HG02678 (cell line): ENCODE data around the gene APBB2.
A peak's percentile ranks its signal among the peaks of the same experiment; 100 is the strongest.

Experiments
- ATAC-seq: cut with Tn5 transposase; IDR thresholded peaks from one replicate; pipeline ENCODE4 v1.9.1; 2021; ENCODE audit warnings: mild to moderate bottlenecking, moderate library complexity; ENCODE audit not compliant: unreplicated experiment

The APBB2 gene

GRCh38 chr4:41216294-41217019 is 2.1 kb upstream of the APBB2 start:
- ATAC-seq = peak; percentile 53

DNA sequence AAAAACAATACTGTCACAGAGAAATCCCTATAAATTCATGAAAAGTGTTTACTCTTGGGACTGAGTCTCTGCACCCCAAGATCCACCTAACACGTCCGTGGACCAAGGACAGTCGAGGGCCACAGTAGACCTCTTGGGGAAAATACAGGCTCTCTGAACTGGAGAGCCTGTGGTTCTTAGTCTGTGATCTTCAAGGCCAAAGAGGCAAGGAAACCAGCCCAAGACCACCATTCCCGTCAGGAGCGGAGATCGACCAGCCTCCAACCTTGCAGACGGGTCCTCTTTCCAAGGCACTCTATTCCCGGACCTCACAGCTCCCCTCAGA is 1.6 kb upstream of the APBB2 start:
- no peak for ATAC-seq

GRCh38 chr4:41215155-41215554 is 813 bp upstream of the APBB2 start:
- ATAC-seq = no peak

- no peak for ATAC-seq
Observed at GRCh38 chr4:41214825-41215146, 444 bp upstream of the APBB2 start.

- ATAC-seq = peak; percentile 7
Observed at GRCh38 chr4:41213625-41214135, 662 bp downstream of the APBB2 start.

- ATAC-seq = peak; percentile 20
Observed at GRCh38 chr4:41212616-41213203, 1.6 kb downstream of the APBB2 start.

DNA sequence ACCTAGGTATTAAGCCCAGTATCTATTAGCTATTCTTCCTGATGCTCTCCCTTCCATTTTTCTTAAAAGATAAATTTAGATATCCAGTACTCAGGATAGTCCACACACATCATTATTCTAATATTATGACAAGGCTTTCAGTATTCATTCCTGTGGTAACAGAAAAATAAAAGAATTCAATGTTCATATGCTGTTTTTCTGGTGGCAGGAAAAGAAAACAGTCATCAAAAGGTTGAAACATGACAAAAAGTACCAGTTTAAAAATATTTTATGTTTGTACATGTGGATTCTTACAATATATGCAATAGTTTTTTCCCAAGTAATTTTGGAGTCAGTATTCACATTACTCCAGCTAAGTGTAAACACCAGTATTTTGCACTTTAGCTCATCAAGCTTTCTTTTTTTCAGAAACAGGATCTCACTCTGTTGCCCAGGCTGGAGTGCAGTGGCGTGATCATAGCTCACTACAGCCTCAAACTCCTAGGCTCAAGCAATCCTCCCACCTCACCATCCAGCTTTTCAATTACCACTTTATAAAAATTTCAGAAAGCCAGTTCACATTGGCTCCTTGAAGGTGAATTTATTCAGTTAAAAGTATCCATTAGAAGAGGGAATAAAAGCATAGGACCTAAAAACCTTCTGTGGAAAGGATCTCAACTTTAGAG is 2.3 kb downstream of the APBB2 start:
- no peak for ATAC-seq

GRCh38 chr4:41209901-41210300 is 4.4 kb downstream of the APBB2 start:
- ATAC-seq = no peak

GRCh38 chr4:41209187-41209586 is 5.2 kb downstream of the APBB2 start:
- no peak for ATAC-seq

GRCh38 chr4:41207291-41207831 is 7.0 kb downstream of the APBB2 start:
- ATAC-seq = no peak

DNA sequence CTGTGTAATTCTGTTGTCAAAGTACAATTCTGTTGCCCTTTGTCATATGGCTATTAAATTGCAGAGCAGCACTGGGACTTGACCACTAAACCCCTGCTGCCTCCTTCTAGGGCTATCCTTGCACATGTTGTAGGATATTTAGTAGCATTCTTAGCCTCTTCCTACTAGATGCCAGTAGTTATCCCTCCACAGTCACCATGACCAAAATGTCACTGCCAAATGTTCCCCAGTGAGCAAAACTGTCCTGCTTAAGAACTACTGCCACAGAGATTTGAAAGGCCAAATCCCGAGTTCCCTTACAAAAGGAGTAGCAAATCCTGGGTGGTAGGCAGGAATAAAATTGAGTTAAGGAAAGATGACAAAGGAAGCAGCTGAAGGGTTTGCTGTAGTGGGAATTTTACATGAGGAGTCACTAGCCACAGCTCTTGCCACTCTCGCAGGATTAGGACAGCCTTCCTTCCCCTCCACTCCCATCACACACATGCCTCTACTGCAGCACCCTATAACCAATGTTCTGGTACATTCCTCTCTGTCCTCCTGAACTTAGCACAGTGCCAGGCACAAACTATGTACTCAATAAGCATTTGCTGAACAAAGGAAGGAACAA is 8.4 kb downstream of the APBB2 start:
- no peak for ATAC-seq

DNA sequence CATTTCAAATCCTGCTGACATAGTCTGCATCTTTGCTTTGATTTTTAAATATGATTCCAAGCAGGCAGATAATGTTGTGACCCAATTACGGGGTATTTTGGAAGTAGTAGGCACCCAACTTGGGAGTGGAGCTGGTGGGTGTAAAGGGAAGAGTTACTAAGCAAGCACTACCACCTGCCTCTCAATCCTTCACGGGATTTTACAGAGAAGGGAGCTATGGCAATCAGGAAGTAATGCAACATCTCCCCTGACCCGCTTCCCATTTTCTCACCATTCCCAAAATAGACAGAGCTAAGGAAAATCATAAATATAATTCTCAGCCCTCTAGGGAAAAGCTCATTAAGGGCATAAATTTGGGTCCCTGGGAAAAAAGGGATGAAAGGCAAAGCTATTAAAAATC is 9.2 kb downstream of the APBB2 start:
- ATAC-seq = no peak

DNA sequence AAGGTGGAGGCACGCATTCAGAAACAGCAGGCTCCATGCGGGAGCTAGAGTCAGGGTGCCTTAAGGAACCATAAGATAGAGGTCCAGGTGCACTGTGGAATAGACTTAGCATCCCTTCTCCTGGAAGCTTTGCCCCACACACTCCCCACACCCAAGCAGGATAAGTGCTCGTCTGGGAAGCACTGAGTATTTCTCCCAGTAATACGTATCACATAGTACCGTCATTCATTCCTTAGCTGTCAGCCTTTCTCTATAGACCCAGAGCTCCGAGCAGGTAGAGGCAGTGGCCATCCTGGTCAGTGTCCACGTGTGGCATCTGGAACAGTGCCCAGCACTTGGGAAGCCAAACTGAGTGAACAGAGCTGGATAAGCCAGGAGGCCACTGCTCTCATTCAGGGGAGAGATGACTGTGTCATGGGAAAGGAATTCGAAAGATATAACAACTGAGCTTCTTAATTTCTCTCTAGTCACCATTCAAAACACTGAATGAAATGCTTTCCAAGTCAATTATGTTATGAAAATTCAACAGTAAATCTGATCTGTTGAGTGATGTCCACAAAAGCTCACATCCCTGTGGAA is 9.9 kb downstream of the APBB2 start:
- no peak for ATAC-seq

GRCh38 chr4:41203841-41204240 is 10.5 kb downstream of the APBB2 start:
- ATAC-seq = no peak

DNA sequence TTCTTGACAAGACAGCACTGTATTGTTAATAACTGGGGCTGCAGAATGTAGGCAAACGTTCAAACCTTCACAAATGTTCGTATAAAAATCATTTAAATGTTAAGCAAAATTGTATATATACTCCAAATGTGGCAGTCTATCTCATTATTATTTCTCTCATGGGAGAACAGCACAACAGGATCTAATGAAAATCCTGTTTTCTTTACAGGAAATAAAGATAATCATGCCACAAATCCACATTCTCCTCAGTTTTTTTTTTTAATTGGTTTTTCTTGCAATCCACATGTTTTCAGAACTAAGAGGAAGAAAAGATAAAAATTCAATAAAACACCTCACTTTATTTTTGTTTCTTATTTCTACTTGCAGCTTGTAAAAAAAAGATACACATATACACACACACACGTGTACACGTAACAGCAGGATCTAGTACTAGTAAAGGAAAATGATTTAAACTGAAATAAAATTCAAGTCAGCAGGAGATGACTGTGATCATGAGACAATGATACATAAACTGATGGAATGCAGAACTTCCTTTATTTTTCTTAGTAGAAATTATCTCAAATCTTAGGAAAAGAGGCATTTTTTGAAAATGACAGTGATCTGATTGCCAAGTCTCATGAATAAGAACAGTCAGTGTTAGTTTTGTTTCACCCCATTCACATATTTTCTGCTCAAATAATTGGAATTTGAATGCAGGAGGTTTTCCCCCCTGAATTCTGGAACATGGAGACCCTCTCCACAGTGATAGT is 11.3 kb downstream of the APBB2 start:
- no peak for ATAC-seq

GRCh38 chr4:41202356-41202755 is 12.0 kb downstream of the APBB2 start:
- no peak for ATAC-seq

DNA sequence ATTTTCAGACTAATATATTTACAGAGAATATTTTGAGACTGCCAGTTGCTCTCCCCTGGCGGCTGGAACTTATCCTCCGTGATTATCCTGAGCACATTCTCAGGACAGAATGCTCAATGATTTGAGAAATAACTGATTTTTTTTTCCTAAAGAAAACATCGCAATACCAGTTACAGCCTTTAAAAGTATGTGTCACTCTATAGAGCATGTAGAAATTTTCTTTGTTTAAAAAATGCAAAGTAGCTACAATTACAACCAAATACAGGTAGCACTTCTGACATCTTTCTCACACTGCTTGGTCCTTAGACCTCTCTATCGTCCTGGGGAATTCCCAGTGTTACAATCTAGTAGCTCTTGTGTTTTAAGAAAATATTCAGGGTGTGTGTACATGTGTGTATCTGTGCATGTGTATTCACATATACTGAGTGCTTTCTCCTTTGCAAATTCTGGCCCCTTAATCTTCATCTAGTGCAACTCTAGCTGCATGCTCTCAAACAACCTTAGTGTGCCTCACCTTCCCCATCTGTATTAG is 13.8 kb downstream of the APBB2 start:
- ATAC-seq = no peak

DNA sequence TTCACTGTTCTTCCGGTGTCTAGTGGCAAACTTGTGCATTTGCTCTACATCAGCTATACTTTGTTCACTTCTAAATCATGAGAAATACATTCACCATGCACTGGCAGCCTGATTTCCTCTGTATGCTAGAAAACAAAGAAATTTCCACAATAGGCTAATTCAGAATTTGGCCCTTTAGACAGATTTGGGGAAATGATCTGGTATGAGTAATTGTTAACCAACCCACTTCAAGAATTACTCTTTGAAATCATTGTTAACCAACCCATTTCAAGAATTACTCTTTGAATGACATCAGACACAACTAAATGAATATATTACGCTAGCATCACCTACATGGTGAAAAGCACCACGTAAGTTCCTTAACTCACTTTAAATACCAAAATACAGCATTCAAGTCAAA is 14.6 kb downstream of the APBB2 start:
- ATAC-seq = no peak

- no peak for ATAC-seq
Observed at GRCh38 chr4:41197996-41198395, 16.3 kb downstream of the APBB2 start.

- no peak for ATAC-seq
Observed at GRCh38 chr4:41197495-41197894, 16.8 kb downstream of the APBB2 start.
